Activated CD4-positive, alpha-beta T cell treated with anti-CD3 and anti-CD28 coated beads, Interleukin-2, Interleukin-4, amounts not matched to agents 100 ng/mL and 50 ng/mL, durations not matched to agents 16 hours and 8 hours (primary cell): Measurements from ENCODE around the gene NCEH1.

Experiments
- DNase-seq: peaks from one replicate; pipeline ENCODE4 v3.0.0-alpha.2; 2020; ENCODE audit warnings: low spot score

Gene NCEH1

GRCh38 chr3:172646439-172647015 is 64.3 kb downstream of the NCEH1 start:
- no peak for DNase-seq

- no peak for DNase-seq
Measured at GRCh38 chr3:172644258-172644657, 66.6 kb downstream of the NCEH1 start.

- DNase-seq: no peak
Measured at GRCh38 chr3:172643506-172644179, 67.2 kb downstream of the NCEH1 start.

- no peak for DNase-seq
Measured at GRCh38 chr3:172641291-172641690, 69.6 kb downstream of the NCEH1 start.

GRCh38 chr3:172640751-172641150 is 70.1 kb downstream of the NCEH1 start:
- no peak for DNase-seq

- peak; percentile 63 for DNase-seq
Measured at GRCh38 chr3:172635588-172635987, 75.3 kb downstream of the NCEH1 start.

GRCh38 chr3:172634948-172635347 is 75.9 kb downstream of the NCEH1 start:
- DNase-seq: no peak

- DNase-seq: no peak
Measured at GRCh38 chr3:172630316-172630715, 80.6 kb downstream of the NCEH1 start.

GRCh38 chr3:172629470-172629869 is 81.4 kb downstream of the NCEH1 start:
- no peak for DNase-seq

GRCh38 chr3:172627057-172627809 is 83.6 kb downstream of the NCEH1 start:
- no peak for DNase-seq

- no peak for DNase-seq
Measured at GRCh38 chr3:172626021-172626640, 84.7 kb downstream of the NCEH1 start.

GRCh38 chr3:172625404-172625803 is 85.5 kb downstream of the NCEH1 start:
- DNase-seq: no peak

GRCh38 chr3:172624999-172625398 is 85.9 kb downstream of the NCEH1 start:
- no peak for DNase-seq

- peak; percentile 53 for DNase-seq
Measured at GRCh38 chr3:172622916-172623700, 87.8 kb downstream of the NCEH1 start.

GRCh38 chr3:172622156-172622555 is 88.7 kb downstream of the NCEH1 start:
- DNase-seq: no peak

- no peak for DNase-seq
Measured at GRCh38 chr3:172617976-172618375, 92.9 kb downstream of the NCEH1 start.

GRCh38 chr3:172617013-172617706 is 93.7 kb downstream of the NCEH1 start:
- no peak for DNase-seq

GRCh38 chr3:172616031-172616461 is 94.8 kb downstream of the NCEH1 start:
- DNase-seq: peak; percentile 16

- DNase-seq: no peak
Measured at GRCh38 chr3:172615296-172615695, 95.6 kb downstream of the NCEH1 start.

- no peak for DNase-seq
Measured at GRCh38 chr3:172614340-172615274, 96.3 kb downstream of the NCEH1 start.
